ENCODE data around the gene DNMT1.

DNA sequence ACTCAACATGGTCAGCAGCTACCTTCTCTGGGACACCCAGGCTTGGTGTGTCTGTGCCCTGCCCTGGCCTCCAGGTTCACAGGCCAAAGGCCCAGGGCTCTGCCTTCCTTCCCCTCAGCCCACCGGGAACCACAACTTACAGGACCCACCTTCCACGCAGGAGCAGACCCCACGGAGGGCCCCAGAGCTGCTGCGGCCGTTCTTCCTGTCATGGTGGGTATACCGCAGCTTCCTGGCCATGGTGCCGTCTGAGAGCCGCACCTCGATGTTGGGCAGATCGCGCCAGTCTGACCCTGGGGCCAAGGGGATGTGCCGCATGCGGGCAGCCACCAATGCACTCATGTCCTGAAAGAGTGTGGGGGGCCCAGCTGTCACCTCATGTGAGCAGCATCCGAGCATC is 57.8 kb downstream of the DNMT1 start:
- TF ChIP-seq, protein P1, sequence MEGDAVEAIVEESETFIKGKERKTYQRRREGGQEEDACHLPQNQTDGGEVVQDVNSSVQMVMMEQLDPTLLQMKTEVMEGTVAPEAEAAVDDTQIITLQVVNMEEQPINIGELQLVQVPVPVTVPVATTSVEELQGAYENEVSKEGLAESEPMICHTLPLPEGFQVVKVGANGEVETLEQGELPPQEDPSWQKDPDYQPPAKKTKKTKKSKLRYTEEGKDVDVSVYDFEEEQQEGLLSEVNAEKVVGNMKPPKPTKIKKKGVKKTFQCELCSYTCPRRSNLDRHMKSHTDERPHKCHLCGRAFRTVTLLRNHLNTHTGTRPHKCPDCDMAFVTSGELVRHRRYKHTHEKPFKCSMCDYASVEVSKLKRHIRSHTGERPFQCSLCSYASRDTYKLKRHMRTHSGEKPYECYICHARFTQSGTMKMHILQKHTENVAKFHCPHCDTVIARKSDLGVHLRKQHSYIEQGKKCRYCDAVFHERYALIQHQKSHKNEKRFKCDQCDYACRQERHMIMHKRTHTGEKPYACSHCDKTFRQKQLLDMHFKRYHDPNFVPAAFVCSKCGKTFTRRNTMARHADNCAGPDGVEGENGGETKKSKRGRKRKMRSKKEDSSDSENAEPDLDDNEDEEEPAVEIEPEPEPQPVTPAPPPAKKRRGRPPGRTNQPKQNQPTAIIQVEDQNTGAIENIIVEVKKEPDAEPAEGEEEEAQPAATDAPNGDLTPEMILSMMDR (IDR thresholded peaks at IDR 0.05) = no peak
- no peak for TF ChIP-seq POLR2A (IDR thresholded peaks at IDR 0.05)

Data from breast epithelium (tissue), 3 donors.